GM23248 (cell line): ENCODE results near the gene TVP23A. TPM values are rescaled to one million over a fixed set of nuclear protein-coding genes. Genes with fewer than 3 reads are reported as not detected.

Experiments used
- DNase-seq: peaks from one replicate; pipeline ENCODE4 v3.0.0-alpha.2; 2015
- H2AFZ ChIP-seq: fragments of 200-600 bp; sonication (generic); 2 replicates; pipeline ENCODE4 v1.6.1; 2016; ENCODE audit warnings: antibody characterized with exemption
- H3F3A ChIP-seq: fragments of 200-600 bp; sonication (generic); 2 replicates; pipeline ENCODE4 v1.6.1; 2016; ENCODE audit warnings: mild to moderate bottlenecking, antibody characterized with exemption, mixed run types; ENCODE audit not compliant: insufficient read depth
- H3K27ac ChIP-seq: fragments of 200-600 bp; sonication (generic); 2 replicates; pipeline ENCODE4 v1.5.1; 2016; ENCODE audit warnings: mild to moderate bottlenecking
- H3K27me3 ChIP-seq: fragments of 200-600 bp; sonication (generic); replicated peaks from 2 replicates; pipeline ENCODE4 v1.6.1; 2016; ENCODE audit warnings: mild to moderate bottlenecking; ENCODE audit not compliant: insufficient read depth
- H3K36me3 ChIP-seq: fragments of 200-600 bp; sonication (generic); 2 replicates; pipeline ENCODE4 v1.6.1; 2016; ENCODE audit warnings: low read depth, mild to moderate bottlenecking
- H3K4me1 ChIP-seq: fragments of 200-600 bp; sonication (generic); 2 replicates; pipeline ENCODE4 v1.6.1; 2016; ENCODE audit warnings: mild to moderate bottlenecking; ENCODE audit not compliant: insufficient read depth
- H3K4me2 ChIP-seq: fragments of 200-600 bp; sonication (generic); one replicate; pipeline ENCODE4 v1.6.1; 2016; ENCODE audit warnings: mild to moderate bottlenecking; ENCODE audit not compliant: unreplicated experiment
- H3K4me3 ChIP-seq: fragments of 200-600 bp; sonication (generic); 2 replicates; pipeline ENCODE4 v1.5.1; 2016; ENCODE audit warnings: mild to moderate bottlenecking
- H3K79me2 ChIP-seq: fragments of 200-600 bp; sonication (generic); 2 replicates; pipeline ENCODE4 v1.6.1; 2016; ENCODE audit warnings: mild to moderate bottlenecking; ENCODE audit not compliant: insufficient read depth
- H3K9ac ChIP-seq: fragments of 200-600 bp; sonication (generic); 2 replicates; pipeline ENCODE4 v1.6.1; 2016; ENCODE audit warnings: mild to moderate bottlenecking
- H3K9me2 ChIP-seq: fragments of 200-600 bp; sonication (generic); 2 replicates; pipeline ENCODE4 v1.6.1; 2016; ENCODE audit warnings: mixed run types, mild to moderate bottlenecking, moderate library complexity; ENCODE audit not compliant: insufficient read depth
- H3K9me3 ChIP-seq: fragments of 200-600 bp; sonication (generic); one replicate; pipeline ENCODE4 v1.6.1; 2017; ENCODE audit warnings: low read depth
- H4K20me1 ChIP-seq: fragments of 200-600 bp; sonication (generic); 2 replicates; pipeline ENCODE4 v1.6.0; 2016; ENCODE audit not compliant: insufficient read depth
- EZH2 ChIP-seq: fragments of 200-600 bp; sonication (generic); IDR thresholded peaks from 2 replicates; pipeline ENCODE4 v1.6.1; 2018; ENCODE audit warnings: antibody characterized with exemption, mild to moderate bottlenecking; ENCODE audit not compliant: insufficient read depth, poor library complexity, severe bottlenecking
- EZH2phosphoT487 ChIP-seq: fragments of 200-600 bp; sonication (generic); IDR thresholded peaks from 2 replicates; pipeline ENCODE4 v1.6.1; 2018; ENCODE audit warnings: antibody characterized with exemption, moderate library complexity, mild to moderate bottlenecking, low read depth; ENCODE audit not compliant: insufficient read depth
- WGBS, 2 experiments: methylation state at CpG; one replicate each; pipeline ENCODE4 v1.1.6; 2015 to 2017; ENCODE audit warnings: low lambda C conversion rate in 2 of 2, low coverage in 1 of 2; ENCODE audit errors: missing lambda C conversion rate in 2 of 2; 5-methylcytosine and 5-hydroxymethylcytosine counted together
- in situ Hi-C: fragments of 300-500 bp; cut with MboI; formaldehyde crosslinking; loops from 2 replicates; pipeline ENCODE4 v1.15.0; 2020
- polyA plus RNA-seq: library from polyadenylated mRNA; unstranded; fragments of >200 nt; fragmentation: Nextera tagmentation; extraction: Ambion mirVana; gene quantifications from 2 replicates; pipeline ENCODE4 v1.2.1, GENCODE V29; 2016
- total RNA-seq: library from RNA; depleted of rRNA; stranded (reverse); fragments of >200 nt; shearing (Covaris generic); gene quantifications from 2 replicates; pipeline ENCODE4 v1.2.3, GENCODE V29; 2014

The TVP23A gene
- total and polyA plus RNA-seq, 2 experiments from 2014 or later: 0.13 TPM; not detected in 1

- Histone ChIP-seq H3F3A (peaks cover 8% of the 10 kb centered on the region), H3K36me3 (no peaks in the 10 kb centered on the region), H3K79me2 (peaks cover 3% of the 10 kb centered on the region; the same call in 1 of the 2 replicates), H3K27me3 (no peaks in the 10 kb centered on the region), H3K9ac (no peak overlapping the region), H3K4me2 (no peak overlapping the region), H4K20me1 (no peaks in the 10 kb centered on the region), H3K4me1 (peaks cover 23% of the 10 kb centered on the region), H2AFZ (no peak overlapping the region), H3K9me2 (no peaks in the 10 kb centered on the region), H3K27ac (no peak overlapping the region), H3K4me3 (no peak overlapping the region), H3K9me3 (no peaks in the 10 kb centered on the region)
- TF ChIP-seq EZH2phosphoT487: no peak
- no peak for TF ChIP-seq EZH2
- in situ Hi-C loops: loop anchor here (10.0 to 25.0 kb wide), 3 partner anchors 475 to 1803 kb away; no protein-coding TSS in a partner anchor
- WGBS, 2 experiments: 92% methylated on average over 10 of the region's 10 CpGs
- DNase-seq: no peak
Observed at GRCh38 chr16:10740000-10740844, 78.4 kb downstream of the TVP23A start.

GRCh38 chr16:10738231-10739077, 80.1 kb downstream of the TVP23A start:
- Histone ChIP-seq H3K4me2 (no peak overlapping the region), H3K4me1 (peaks cover 19% of the 10 kb centered on the region), H3K27me3 (no peaks in the 10 kb centered on the region), H4K20me1 (no peaks in the 10 kb centered on the region), H3F3A (peaks cover 8% of the 10 kb centered on the region; the same call in 1 of the 2 replicates), H3K27ac (peak overlapping the region; percentile 54), H3K9ac (peak overlapping the region; percentile 7; the same call in 1 of the 2 replicates), H2AFZ (peak overlapping the region; percentile 63), H3K9me2 (no peaks in the 10 kb centered on the region), H3K4me3 (no peak overlapping the region), H3K36me3 (no peaks in the 10 kb centered on the region), H3K9me3 (no peaks in the 10 kb centered on the region), H3K79me2 (no peaks in the 10 kb centered on the region)
- WGBS, 2 experiments: 21 to 23% methylated on average over 11 to 12 of the region's 12 CpGs
- in situ Hi-C loops: loop anchor here (10.0 to 25.0 kb wide), 3 partner anchors 474 to 1801 kb away; no protein-coding TSS in a partner anchor
- DNase-seq: peak; percentile 79
- TF ChIP-seq EZH2phosphoT487 (no peak), EZH2 (no peak)

GRCh38 chr16:10737068-10737625, 81.4 kb downstream of the TVP23A start:
- Histone ChIP-seq H3K4me2 (no peak overlapping the region), H4K20me1 (no peaks in the 10 kb centered on the region), H3K4me3 (no peak overlapping the region), H3K27me3 (no peaks in the 10 kb centered on the region), H3K9ac (no peak overlapping the region), H3F3A (peaks cover 8% of the 10 kb centered on the region; the same call in 1 of the 2 replicates), H3K36me3 (no peaks in the 10 kb centered on the region), H3K9me3 (no peaks in the 10 kb centered on the region), H2AFZ (peak overlapping the region; percentile 63; the same call in 1 of the 2 replicates), H3K27ac (no peak overlapping the region), H3K4me1 (peaks cover 16% of the 10 kb centered on the region), H3K79me2 (no peaks in the 10 kb centered on the region), H3K9me2 (no peaks in the 10 kb centered on the region)
- 38 to 39% methylated on average over 12 of the region's 12 CpGs for WGBS, 2 experiments
- no peak for TF ChIP-seq EZH2
- no peak for TF ChIP-seq EZH2phosphoT487
- peak; percentile 66 for DNase-seq
- in situ Hi-C loops: loop anchor here (10.0 to 25.0 kb wide), 3 partner anchors 472 to 1800 kb away; no protein-coding TSS in a partner anchor

- H3K79me2 ChIP-seq: no peaks in the 10 kb centered on the region
Observed at GRCh38 chr16:10731790-10732189, 86.8 kb downstream of the TVP23A start.

More at GRCh38 chr16:10731790-10732189, 86.8 kb downstream of the TVP23A start:
- no peaks in the 10 kb centered on the region for H3K4me1 ChIP-seq
- H3K9me3 ChIP-seq: no peaks in the 10 kb centered on the region
- H3F3A ChIP-seq: no peaks in the 10 kb centered on the region
- no peaks in the 10 kb centered on the region for H3K27me3 ChIP-seq
- no peak overlapping the region for H3K9ac ChIP-seq
- 85% methylated on average over 7 of the region's 7 CpGs for WGBS, 2 experiments
- no peaks in the 10 kb centered on the region for H3K36me3 ChIP-seq
- DNase-seq: no peak
- no peaks in the 10 kb centered on the region for H4K20me1 ChIP-seq
- H3K27ac ChIP-seq: no peak overlapping the region
- TF ChIP-seq EZH2phosphoT487 (no peak), EZH2 (no peak)
- in situ Hi-C loops: loop anchor here (5.0 to 25.0 kb wide), 4 partner anchors 219 to 1794 kb away; no protein-coding TSS in a partner anchor
- H3K4me3 ChIP-seq: no peak overlapping the region
- H2AFZ ChIP-seq: no peak overlapping the region
- no peak overlapping the region for H3K4me2 ChIP-seq
- no peaks in the 10 kb centered on the region for H3K9me2 ChIP-seq
